Measurements from ENCODE around the gene SOCS3. TPM values are rescaled to one million over a fixed set of nuclear protein-coding genes. Genes with fewer than 3 reads are reported as not detected.

SOCS3 gene
- total RNA-seq, 6 donors from 2014 or later = 67.1 to 173 (median 114) TPM

- Histone ChIP-seq H3K27ac (no peak overlapping the region), H3K4me1 (peaks cover 47 to 61% (median 57%) of the 10 kb centered on the region in 4 donors), H3K27me3 (no peaks in the 10 kb centered on the region), H3K9me3 (no peaks in the 10 kb centered on the region), H3K4me3 (no peak overlapping the region), H3K36me3 (no peaks in the 10 kb centered on the region)
- WGBS, 2 donors = 84 to 97% methylated on average over 5 to 8 of the region's 8 CpGs
- peak in 1 of 2 donors; percentile 43 for DNase-seq
- TF ChIP-seq CTCF (IDR thresholded peaks at IDR 0.05) (no peak), POLR2AphosphoS5 (IDR thresholded peaks at IDR 0.05) (no peak), EP300 (IDR thresholded peaks at IDR 0.05) (no peak), POLR2A (IDR thresholded peaks at IDR 0.05) (no peak)
- no peak for ATAC-seq (ENCODE audit: low FRiP score in 2 of 2)
Measured at GRCh38 chr17:78318843-78319242, 41.0 kb downstream of the SOCS3 start.

DNA sequence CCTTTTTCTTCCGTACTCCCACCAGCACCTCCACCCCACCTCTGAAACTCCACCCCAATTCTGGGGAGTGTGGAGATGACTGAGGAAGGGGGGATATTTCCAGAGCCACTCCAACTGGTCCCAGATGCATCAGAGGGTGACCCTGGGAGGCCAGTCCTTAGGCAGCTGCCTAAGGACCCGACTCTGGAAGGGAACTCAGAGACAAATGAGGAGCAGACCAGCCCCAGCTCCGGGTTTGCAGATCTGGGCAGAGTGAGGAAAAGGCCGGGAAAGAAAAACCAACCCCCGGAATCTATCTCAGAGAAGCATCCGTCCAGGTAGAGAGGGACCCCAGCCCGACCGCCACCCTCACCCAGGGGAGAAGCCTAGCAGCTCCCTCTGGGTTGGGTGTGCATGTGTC is 41.5 kb downstream of the SOCS3 start:
- DNase-seq (no peak), ATAC-seq (ENCODE audit: low FRiP score in 2 of 2) (no peak)
- H3K27me3 ChIP-seq = no peaks in the 10 kb centered on the region
- no peak for TF ChIP-seq POLR2A (IDR thresholded peaks at IDR 0.05)
- no peak for TF ChIP-seq POLR2AphosphoS5 (IDR thresholded peaks at IDR 0.05)
- no peak for TF ChIP-seq EP300 (IDR thresholded peaks at IDR 0.05)
- no peak overlapping the region for H3K4me3 ChIP-seq
- H3K36me3 ChIP-seq = no peaks in the 10 kb centered on the region
- no peaks in the 10 kb centered on the region for H3K9me3 ChIP-seq
- peaks cover 49 to 61% (median 57%) of the 10 kb centered on the region in 4 donors for H3K4me1 ChIP-seq
- peak overlapping the region; percentile 22 to 88 (median 81) for H3K27ac ChIP-seq
- WGBS, 2 donors = 67 to 95% methylated on average over 8 of the region's 8 CpGs

- 77 to 93% methylated on average over 10 of the region's 10 CpGs for WGBS, 2 donors
- no peaks in the 10 kb centered on the region for H3K9me3 ChIP-seq
- TF ChIP-seq CTCF (IDR thresholded peaks at IDR 0.05) (peak in 1 of 6 experiments; percentile 16), EP300 (IDR thresholded peaks at IDR 0.05) (no peak)
Measured at GRCh38 chr17:78317794-78318400, 42.0 kb downstream of the SOCS3 start.

DNA sequence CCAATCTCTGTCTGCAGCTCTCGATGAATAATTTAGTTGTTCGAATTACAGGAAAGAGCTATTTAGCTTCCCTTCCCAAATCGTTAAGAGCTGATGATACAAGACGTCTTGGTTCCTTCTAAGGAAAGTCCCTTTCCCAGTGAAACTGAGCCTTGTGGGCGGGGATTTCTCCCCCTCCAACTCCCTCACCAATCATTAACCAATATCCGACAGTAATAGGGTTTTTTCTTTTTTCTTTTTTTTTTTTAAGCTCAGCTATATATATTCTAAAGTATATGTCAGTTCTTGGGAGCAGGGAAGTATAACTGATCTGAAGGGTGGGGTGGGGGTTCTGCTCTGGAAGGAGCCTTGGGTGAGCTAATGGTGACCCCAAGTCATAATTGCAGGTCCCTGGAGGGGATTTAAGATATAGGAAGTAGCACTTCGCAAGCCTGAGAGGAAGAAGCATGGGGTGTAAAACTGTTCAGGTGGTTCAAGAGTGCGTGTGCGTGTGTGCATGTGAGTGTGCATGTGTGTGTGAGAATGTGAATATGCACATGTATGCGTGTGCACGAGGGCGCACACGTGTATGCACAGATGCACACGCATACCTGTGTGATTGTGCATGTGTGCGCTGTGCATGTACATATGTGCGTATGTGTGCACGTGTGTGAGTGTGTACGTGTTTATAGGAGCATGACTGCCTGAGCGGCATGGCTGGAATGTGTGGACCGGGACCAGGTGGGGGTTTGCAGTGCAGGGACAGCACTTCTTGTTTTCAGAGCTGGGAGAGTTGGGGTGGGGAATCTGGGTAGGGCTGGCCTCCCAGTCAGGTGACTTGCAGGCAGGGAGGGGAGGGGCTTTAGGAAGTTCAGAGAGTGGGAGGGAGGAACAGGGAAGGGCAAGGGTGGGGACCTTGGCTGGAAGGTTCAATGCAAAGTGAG is 42.7 kb downstream of the SOCS3 start:
- Histone ChIP-seq H3K4me3 (no peak overlapping the region), H3K4me1 (peaks cover 44 to 55% (median 49%) of the 10 kb centered on the region in 4 donors)
- peak; percentile 14 to 50 for TF ChIP-seq POLR2AphosphoS5 (IDR thresholded peaks at IDR 0.05)
- peak in 3 of 4 donors; percentile 25 to 58 (median 29) for TF ChIP-seq EP300 (IDR thresholded peaks at IDR 0.05)
- no peak for TF ChIP-seq CTCF (IDR thresholded peaks at IDR 0.05)
- peak in 1 of 4 donors; percentile 35 for TF ChIP-seq POLR2A (IDR thresholded peaks at IDR 0.05)

More at GRCh38 chr17:78317794-78318400, 42.0 kb downstream of the SOCS3 start:
- DNase-seq = peak in 1 of 2 donors; percentile 41
- Histone ChIP-seq H3K4me1 (peaks cover 48 to 58% (median 53%) of the 10 kb centered on the region in 4 donors), H3K4me3 (no peak overlapping the region), H3K27me3 (no peaks in the 10 kb centered on the region), H3K27ac (peak overlapping the region; percentile 22 to 88 (median 81)), H3K36me3 (no peaks in the 10 kb centered on the region)
- ATAC-seq (ENCODE audit: low FRiP score in 2 of 2) = no peak

More for the DNA sequence above, 42.7 kb downstream of the SOCS3 start:
- WGBS, 2 donors = 38 to 44% methylated on average over 15 to 20 of the region's 20 CpGs
- ATAC-seq (ENCODE audit: low FRiP score in 2 of 2) = peak in 1 of 2 donors; percentile 73
- no peaks in the 10 kb centered on the region for H3K27me3 ChIP-seq
- no peaks in the 10 kb centered on the region for H3K36me3 ChIP-seq
- H3K9me3 ChIP-seq = no peaks in the 10 kb centered on the region
- H3K27ac ChIP-seq = peak overlapping the region; percentile 80 to 88 (median 85)
- DNase-seq = peak in 1 of 2 donors; percentile 89
